HG03469 (cell line): Measurements from ENCODE around the gene TLK1.

Experiments used
- ATAC-seq: cut with Tn5 transposase; IDR thresholded peaks from one replicate; pipeline ENCODE4 v1.9.1; 2021; ENCODE audit warnings: mild to moderate bottlenecking, moderate library complexity, moderate number of reproducible peaks; ENCODE audit not compliant: unreplicated experiment

TLK1 gene

DNA sequence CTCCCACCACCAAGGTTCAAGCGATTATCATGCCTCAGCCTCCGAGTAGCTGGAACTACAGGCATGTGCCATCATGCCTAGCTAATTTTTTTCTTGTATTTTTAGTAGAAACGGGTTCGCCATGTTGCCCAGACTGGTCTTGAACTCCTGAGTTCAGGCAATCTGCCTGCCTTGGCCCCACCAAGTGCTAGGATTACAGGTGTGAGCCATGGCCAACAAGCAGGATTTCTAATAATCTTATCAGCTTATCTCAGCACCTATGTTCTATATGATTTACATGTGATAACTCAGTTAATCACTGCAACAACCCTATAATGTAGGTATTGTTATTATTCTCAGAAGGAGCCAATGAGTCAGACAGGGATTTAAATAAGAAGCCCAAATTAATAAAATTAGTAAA is 151.3 kb downstream of the TLK1 start:
- no peak for ATAC-seq

DNA sequence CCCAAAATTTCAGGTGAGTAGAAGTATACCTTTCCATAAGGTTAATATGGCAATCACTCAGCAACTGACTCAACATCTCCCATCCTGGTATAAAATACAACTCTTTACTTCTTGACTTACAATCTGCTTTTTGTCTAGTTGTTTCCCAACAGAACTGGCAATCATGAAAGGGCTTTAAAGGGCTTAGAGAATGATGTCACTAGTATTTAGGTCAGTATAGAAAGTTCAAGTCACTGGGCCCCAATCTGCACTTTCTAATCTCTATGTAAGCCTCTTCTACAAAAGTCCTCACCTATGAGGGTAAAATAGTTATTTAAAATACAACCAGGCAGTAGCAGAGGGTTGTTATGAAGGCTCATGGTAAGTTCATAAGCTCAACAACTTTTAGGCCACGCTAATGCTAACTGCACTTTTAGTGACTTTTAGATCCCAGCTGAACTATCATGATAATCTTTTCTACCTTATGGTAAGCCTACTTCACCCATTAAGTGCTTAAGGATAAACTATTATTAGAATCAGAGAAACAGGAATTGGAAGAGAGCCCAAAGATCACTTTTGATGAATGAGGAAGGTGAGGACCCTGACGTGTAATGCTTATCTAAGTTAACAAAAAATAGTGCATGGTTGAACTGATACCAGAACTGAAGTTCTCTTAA is 152.0 kb downstream of the TLK1 start:
- no peak for ATAC-seq

DNA sequence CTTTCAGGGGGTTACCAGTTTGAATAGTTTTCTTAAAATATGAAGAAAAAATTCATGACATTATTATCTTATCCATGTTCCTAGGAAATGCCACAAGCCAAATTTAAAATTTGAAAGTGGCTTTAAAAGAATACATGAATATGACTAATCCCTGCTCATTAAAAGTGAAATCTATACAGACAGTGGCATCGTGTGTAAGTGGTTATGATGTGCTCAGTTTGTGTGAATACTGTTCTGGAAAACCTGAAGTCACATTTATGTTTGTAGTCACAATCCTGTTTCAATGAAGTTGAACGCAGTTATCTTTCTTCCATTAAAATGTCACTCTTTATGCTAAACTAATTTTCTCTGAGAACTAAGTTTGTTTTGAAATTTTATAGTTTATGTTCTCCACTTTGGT is 155.9 kb downstream of the TLK1 start:
- no peak for ATAC-seq

DNA sequence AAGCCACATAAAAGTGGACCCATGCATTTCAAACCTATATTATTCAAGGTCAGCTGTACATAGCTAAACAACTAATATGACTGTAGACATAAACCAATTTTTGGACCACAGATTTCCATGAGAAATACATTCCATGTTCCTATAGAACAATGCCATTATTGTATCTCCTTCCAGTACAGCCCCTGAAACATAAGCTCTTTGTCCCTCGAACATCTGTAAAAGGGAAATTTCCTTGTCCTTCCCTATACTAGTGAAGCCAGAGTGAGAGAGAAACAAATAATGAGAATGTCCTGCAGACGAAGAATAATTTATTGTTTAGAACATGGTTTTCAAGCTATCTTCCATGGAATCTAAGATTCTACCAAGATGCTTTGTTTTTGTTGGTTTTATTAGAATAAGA is 156.3 kb downstream of the TLK1 start:
- ATAC-seq = no peak

DNA sequence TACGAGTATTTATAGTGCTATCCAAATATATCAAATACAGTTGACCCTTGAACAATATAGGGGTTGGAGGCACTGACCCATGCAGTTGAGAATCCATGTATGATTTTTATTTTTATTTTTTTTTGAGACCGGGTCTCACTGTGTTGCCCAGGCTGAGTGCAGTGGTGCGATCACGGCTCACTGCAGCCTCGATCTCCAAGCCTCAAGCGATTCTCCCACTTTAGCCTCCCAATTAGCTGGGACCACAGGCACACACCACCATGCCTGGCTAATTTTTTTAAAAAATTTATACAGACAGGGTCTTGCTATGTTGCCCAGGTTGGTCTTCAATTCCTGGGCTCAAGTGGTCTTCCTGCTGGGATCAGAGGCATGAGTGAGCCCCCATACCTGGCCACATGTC is 161.0 kb downstream of the TLK1 start:
- no peak for ATAC-seq

DNA sequence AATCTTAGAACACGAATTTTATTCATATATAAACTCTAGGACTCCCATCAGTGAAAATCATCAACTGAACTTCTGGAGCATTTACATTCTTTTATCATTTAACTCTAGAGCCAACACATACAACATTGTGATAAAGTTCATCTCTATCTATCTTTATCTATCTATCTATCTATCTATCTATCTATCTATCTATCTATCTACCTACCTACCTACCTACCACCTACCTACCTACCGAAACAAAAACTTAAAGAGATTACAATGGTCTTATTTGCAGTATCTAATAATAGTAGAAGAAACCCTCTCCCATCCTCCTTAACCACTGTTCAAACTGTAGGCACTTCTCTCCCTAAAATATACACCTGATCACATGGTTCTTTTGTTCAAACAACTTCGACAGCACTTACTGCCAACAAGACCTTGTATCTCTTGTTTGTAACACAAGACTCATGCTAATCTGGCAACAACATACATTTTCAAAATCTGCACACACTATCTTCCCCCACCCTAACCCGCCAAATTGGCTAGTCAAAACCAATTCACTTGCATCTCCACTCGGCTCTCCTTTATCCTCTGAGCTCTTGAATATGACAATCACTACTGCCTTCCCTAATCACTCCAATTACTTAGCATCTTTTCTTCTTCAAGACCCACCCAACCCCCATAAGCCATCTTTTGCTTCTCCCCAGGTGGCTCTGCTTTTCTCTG is 162.6 kb downstream of the TLK1 start:
- no peak for ATAC-seq

DNA sequence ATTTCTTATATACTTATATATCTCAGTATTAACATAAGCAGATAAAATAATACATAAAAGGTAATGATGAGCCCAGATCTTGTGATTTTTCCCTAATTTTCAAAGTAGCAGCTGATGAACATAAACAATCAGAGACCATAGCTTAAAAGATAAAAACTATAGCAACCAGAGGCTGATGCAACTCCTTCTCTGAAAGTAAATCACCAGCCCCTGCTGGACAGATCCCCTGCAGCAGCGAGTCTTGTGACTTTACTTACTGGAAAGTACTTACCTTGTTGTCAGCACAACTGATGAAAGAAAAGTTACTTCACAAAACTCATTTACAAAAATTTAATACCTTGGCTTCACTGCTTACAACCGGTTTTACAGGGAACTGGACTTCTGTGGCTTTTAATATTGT is 164.4 kb downstream of the TLK1 start:
- no peak for ATAC-seq

DNA sequence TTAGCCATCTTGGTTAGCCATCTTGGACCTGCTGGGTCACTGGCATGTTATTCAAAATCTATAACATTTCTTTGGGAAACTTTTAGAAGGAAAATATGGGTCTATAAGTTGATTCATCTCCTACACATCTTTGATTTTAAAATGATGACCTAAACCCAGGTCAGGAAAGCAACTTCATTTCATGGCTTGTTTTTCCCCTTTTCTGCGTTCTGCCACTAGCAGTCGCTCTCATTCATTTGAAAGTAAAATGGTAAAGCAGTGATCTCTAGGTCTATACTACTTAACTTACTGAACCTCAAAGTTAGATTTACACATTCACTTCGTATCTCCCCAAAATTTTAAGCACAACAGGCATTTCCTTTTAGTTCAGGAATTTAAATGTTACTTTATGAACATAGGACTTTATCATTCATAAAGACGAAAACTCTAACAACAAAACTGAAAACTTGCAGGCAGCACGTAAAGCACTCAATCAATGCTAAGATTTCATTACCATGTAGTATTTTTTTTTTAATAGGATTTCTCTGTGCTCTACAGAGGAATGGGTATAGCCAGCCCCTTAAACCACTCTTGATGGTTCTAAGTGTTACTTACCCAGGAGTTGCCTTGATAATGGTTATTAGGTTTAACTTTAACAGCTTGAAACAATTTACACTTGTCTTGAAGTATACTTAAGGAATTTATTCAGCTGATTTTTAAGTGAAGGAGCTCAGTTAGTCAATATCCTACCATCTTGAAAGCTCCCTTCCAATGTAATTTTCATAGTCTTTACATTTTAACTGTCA is 169.1 kb downstream of the TLK1 start:
- no peak for ATAC-seq

DNA sequence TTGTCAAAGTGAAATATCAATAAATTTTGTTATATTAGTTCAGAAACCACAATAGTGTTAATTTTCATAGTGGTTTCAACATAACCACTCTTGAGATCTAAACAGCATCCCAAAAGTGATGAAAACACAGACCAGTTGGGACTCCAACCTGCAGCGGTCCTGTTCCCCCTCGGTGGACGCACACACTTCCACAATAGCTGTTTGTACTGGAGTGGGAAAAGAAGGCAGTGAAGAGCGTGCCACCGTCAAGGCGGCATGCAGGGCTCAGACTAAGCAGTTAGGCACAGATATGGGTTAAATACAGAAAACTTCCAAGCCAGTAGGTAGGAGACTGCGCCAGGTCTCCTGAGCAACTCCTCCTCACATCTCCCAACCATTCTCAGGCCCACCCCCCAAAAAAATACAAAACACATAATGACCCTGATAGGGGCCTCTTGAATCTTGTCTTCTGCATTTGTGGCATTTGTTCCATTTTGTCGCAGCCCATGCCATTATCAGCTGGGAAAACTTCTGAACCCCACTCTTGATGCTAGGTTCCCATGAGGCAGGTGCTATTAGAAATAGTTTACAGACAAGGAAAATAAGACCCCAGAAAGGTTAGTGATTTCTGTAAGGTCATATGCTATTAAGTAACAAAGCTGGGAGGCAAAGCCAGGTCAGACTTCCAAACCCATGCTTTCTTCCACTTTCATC is 174.0 kb downstream of the TLK1 start:
- no peak for ATAC-seq

DNA sequence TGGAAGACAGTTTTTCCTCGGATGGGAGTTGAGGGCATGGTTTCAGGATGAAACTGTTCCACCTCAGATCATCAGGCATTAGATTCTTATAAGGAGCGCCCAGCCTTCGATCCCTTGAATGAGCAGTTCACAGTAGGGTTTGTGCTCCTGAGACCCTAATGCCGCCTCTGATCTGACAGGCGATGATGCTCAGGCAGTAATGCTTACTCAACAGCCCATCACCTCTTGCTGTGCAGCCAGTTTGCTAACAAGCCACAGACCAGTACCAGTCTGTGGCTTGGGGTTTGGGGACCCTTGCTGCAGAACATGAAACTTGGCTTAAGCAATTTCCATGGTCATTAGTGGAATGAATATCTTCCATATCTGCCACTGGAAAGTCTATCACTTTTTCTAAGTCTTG is 175.3 kb downstream of the TLK1 start:
- ATAC-seq = no peak

DNA sequence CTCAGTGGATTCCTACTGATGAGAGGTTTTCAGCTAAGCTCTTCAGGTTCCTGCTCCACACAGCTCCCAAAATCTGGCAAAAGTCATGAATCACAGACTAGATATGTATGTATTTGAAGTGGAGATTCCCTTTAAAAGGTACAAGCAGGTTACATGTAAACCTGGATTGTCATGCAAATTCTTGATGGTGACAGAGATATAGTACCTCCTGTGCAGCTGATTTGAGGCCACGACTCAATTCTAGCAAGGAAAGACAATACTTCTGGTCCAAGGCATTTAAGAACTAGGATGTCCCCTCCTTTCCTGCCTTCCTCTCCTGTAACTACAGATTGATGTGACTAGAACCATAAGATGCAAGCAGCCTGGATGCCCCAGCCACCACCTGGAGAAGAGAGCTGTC is 176.6 kb downstream of the TLK1 start:
- no peak for ATAC-seq

DNA sequence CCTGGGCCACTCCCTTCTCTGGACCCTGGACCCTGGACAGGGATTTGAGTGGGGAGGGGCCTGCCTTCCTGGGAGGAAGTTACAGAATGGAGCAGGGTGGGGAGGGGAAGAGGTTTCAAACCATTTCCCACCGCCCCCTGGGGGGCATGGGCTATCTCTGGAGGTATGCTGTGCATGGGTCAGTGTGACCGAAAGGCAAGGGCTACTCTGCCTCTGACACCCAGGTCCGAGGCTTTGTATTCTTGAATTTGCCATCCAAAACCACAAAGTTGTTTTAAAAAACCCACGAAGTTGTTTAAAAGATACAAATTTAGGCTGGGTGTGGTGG is 184.8 kb downstream of the TLK1 start:
- no peak for ATAC-seq

DNA sequence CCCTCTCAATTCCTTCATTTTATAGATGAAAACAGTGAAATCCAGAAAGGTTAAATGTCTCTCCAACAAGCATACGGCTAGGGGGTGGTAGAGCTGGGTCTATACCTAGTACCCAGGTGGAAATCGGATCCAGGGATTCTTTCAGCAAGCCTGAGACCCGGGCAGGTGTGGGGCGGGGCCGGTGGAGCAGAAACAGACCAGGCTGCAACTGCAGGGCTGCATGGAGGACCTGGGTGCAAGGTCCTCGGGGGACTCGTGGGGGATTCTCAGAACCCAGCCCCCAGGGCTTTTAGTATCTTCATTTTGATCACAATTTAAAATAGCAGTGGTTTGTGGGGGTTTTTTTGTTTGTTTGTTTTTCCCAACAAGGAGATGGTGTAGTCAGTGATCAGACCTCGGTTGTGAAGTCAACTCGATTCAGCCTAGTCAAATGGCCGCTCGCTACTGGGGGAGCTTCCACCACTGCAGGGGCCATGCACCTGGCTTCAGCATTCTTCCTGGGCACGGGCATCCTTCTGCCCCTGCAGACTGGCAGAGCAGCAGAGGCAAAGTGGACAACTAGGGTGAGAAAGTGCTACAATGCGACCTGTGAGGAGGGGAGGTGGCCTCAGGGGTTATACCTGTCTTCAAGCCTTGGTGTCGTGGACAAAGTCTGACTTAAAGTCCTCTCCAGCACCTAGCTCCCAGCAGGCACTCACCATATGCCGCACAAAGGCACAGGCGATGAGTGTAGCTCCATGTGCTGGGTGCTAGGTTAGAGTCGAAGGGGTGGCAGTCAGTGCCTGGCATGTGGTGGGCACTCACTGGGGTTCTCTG is 185.4 kb downstream of the TLK1 start:
- ATAC-seq = no peak

DNA sequence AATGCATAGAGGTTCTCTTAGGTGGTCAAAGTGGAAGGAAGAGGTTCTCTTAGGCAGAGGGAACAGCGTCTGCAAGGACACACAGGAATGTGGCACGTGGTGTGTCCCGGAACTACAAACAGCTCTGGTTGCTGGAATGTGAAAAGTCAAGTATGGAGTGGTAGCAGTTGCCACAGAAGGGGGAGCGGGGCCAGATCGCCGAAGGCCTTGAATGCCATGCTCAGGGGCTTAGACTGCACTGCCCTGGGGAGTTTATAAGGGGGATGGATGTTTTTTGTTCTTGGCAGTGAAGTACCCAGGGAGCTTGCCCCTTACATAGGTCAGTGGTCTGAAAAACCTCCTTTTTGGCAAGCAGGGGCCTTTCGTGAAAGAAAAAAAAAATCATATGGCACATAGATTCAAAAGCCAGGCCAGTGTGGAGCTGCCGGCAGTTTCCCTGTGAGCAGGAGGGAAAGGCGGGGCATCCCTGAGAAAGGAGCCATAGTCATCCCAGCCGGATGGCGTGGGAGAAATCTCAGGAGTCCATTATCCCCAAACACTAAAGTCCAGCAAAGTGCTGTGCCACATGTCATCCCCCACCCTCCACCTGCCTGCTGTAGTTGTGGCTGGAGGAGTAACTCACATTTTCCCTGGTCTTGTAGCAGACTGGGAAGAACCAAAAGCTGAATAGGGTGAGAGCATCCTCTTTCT is 186.2 kb downstream of the TLK1 start:
- ATAC-seq = no peak

DNA sequence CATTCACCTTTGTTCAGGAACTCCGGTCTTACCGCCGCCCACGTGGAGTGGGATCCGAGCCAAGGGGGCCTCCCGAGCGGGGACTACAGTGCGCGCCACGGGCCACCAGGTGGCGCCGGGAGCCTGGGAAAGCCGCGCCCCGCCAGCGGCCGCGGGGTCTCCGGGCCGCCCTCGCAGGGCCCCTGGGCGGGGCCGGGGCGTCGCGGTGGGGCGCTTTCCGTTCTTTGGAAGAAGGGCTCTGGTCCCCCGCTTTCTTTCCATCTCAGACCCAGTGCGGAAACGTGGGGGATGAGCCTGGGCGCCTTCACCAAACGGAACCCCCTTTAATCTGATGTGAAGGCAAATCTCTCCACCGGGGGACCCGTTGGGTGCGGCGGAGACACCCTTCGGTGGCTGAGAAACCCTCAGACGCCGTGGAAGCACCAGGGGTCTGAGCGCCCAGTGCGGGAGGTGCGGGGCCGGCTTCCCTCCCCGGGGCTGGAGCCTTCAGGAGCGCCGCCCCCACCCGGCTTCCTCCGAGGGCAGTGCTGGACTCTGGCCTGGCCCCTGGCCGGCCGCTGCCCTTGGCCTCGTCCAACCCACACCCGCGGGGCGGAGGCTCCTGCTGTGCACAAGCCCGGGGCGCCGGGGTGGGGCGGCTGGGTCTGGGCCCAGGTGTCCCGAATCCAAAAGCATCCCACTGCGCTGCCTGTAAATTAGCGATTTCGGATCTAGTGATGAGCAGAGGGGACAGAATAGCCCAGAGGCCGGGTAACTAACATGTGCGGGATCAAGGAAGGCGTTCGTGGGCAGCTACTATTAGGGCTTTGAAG is 187.0 kb downstream of the TLK1 start:
- ATAC-seq = peak; percentile 87

DNA sequence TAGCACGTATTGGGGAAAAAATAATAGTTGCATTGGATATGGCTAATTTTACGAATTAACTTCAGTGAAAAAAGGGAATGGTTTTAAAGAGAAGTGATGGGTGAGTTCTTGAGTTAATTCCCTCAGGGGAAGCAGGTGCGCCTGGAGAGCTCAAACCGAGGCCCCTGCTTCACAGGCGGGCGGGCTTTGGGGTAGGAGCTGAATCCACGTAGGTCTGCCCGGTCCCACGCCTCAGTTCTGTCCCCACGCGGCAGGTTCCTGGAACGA is 187.5 kb downstream of the TLK1 start:
- ATAC-seq = no peak

DNA sequence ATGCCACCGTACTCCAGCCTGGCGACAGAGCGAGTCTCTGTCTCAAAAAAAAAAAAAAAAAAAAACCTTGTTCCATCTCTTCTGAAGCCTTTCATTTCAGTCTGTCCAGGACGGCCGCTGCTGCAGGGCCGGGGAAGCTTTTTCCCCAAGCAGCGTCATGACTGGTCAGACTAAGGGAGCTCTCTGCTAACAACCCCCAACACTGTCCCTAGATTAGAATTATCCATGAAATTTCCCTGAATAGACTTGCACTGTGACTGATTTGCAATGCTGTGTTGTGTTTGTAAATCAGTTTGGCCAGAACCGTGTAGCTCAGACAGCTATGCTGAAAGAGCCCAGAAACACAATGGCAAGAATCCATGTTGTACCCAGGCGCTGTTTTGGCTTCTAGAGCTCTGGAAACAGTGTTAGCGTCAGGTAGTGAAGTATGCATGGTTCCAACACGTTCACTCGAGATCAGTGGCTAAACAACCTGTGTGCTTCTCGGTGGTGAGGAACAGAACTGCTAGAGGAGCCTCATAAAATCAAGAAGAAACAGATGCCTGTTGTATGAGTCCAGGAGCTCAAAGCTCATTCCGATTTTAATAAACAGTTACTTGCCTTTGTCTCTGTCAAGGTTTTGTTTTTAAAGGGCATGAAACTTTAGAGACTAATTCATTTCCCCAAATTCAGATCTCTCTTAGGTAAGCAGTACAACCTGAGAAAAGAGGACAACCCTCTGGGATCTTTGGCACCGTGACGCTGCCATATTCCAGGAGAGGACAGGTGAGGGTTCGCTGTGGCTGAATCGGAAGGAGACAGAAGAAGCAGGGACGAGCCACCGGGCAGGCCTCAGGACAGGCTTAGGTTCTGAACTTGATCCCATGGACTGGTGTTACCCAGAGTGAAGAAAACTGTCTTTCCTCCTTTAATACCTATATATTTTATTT is 188.1 kb downstream of the TLK1 start:
- no peak for ATAC-seq

DNA sequence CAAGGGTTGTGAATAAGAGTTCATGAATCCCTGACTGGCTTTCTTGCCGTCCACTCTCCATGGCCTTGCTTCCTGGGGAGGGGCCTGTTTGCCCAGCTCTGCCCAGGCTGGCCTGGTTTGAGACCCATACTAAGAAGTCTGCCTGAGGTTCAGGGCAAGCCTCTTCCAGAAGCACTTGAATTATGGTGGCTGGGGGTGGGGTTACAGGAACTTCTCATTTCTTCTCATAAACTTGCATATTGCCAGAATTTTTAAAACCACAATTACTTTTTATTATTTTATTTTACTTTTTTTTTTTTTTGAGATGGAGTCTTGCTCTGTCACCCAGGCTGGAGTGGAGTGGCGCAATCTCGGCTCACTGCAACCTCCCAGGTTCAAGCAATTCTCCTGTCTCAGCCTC is 189.6 kb downstream of the TLK1 start:
- ATAC-seq = no peak
